GM13976 (cell line): Measurements from ENCODE around the gene IVL.

Source experiments
- DNase-seq: peaks from one replicate; pipeline ENCODE4 v3.0.0; 2012; ENCODE audit warnings: low spot score
- CTCF ChIP-seq: IDR thresholded peaks from 2 replicates; pipeline ENCODE4 v1.5.1; 2012; ENCODE audit warnings: borderline replicate concordance, mild to moderate bottlenecking; ENCODE audit not compliant: insufficient read depth; ENCODE audit errors: extremely low read depth, missing control alignments, control extremely low read depth
- in situ Hi-C: fragments of 300-500 bp; cut with MboI; formaldehyde crosslinking; loops from one replicate; pipeline ENCODE4 v1.12.0; 2022; ENCODE audit warnings: low sequenced_read_pairs, mixed read lengths, inconsistent platforms; ENCODE audit not compliant: unreplicated experiment

The IVL gene

DNA sequence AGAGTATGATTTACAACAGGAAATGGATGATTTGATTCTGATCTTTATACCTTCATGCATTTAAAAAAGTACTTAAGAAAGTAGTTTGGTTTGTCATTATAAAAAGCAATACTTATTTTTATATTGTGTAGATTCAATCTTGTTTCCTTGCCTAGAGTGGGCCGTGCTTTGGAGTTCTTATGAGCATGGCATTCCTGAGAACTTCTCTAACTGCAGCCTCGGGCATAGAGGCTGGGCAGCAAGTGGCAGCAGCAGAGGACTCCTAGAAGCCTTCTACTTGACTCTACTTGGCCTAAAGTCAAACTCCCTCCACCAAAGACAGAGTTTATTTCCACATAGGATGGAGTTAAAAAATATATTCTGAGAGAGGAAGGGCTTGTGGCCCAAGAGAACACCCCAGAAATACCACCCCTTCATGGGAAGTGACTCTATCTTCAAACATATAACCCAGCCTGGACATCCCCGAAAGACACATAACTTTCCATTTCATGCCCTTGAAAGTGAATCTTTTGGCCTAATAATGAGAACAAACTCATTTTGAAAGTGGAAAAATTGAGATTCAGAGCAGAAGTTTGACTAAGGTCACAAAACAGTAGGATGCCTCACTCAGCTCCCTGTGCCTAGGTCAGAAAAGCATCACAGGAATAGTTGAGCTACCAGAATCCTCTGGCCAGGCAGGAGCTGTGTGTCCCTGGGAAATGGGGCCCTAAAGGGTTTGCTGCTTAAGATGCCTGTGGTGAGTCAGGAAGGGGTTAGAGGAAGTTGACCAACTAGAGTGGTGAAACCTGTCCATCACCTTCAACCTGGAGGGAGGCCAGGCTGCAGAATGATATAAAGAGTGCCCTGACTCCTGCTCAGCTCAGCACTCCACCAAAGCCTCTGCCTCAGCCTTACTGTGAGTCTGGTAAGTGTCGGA lies at the start of gene IVL:
IVL (plus strand) TSS at position 861 of the 916 bp plus-strand sequence. CDS start 1,252 bp downstream, outside the sequence.
- TF ChIP-seq CTCF = no peak
- in situ Hi-C loops = no loop called here
- peak; percentile 57 for DNase-seq

GRCh38 chr1:152859696-152860095 lies 48.6 kb upstream of the IVL start, which contains the start of gene LCE7A:
TSS of gene LCE7A (plus strand) at chr1:152859996. CDS start at chr1:152860698, 702 bp downstream.
- in situ Hi-C loops = no loop called here
- DNase-seq = no peak
- TF ChIP-seq CTCF = no peak

DNA sequence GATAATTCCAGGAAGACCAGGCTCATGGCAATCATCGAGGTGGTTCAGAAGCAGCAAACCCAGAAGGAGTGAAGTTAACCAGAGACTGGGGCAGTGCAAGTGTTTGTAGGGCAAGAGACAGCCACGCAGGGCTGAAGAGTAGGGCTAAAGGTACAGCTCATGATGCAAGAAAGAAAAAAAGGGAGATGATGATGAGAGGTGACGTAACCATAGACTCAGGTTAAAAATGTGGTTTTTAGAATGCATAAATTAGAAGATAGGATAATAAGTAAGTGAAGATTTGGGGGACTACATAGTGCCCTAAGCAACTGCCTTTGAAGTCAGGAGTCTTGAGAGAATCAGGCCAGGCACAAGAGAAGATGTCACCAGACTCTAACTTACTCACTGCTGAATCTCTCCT lies 48.2 kb upstream of the IVL start:
- DNase-seq = no peak
- in situ Hi-C loops = no loop called here
- TF ChIP-seq CTCF = no peak

GRCh38 chr1:152861374-152861773 lies 47.0 kb upstream of the IVL start:
- in situ Hi-C loops = no loop called here
- no peak for TF ChIP-seq CTCF
- DNase-seq = no peak

DNA sequence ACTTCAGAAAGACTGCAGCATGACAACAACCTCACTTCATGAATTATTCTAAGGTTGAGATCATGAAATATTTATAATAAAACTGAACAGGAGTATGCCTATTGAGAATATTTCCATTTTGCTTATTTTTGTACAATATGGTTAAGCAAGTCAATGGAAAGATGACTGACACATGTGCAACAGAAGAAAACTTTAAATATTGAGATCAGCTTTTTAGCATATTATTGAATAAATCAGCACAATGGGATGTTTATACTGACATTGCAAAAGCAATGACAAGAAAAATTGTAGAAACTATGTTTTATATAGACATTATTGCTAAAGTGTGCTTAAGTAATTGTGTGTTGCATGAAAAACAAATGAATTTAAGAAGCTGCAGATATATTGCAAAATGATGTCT lies 43.9 kb upstream of the IVL start:
- in situ Hi-C loops = no loop called here
- no peak for TF ChIP-seq CTCF
- no peak for DNase-seq

- no peak for DNase-seq
- in situ Hi-C loops = no loop called here
- no peak for TF ChIP-seq CTCF
Observed at GRCh38 chr1:152866321-152866720, 42.0 kb upstream of the IVL start.
